ENCODE measurements around the gene PRLHR. TPM values are rescaled to one million over a fixed set of nuclear protein-coding genes. Genes with fewer than 3 reads are reported as not detected.

The PRLHR gene
- total and polyA plus RNA-seq, 2 of the 13 experiments (the other 11 are each of a cell fraction or from before 2014, with no cell fraction given): not detected

DNA sequence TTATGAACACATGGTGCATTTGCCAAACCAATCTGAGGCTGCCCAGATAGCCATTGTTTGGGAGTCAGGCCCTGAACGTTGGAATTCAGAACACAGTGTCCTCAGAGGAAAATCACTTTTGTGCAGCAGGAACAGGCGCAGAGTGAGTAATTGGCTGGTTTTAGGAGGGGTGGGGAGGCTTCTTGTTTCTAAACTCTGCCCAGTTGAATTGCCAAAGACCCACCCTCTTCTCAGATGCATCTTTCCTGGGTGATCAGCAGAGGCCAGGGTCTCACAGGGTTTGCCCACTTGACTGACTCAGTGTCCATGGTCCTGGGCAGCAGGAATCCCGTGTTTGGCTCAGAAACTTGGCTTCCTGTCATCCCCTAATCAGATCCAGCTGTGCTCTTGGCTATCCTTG lies 24.3 kb downstream of the PRLHR start (continued):
- TF ChIP-seq, protein P1, sequence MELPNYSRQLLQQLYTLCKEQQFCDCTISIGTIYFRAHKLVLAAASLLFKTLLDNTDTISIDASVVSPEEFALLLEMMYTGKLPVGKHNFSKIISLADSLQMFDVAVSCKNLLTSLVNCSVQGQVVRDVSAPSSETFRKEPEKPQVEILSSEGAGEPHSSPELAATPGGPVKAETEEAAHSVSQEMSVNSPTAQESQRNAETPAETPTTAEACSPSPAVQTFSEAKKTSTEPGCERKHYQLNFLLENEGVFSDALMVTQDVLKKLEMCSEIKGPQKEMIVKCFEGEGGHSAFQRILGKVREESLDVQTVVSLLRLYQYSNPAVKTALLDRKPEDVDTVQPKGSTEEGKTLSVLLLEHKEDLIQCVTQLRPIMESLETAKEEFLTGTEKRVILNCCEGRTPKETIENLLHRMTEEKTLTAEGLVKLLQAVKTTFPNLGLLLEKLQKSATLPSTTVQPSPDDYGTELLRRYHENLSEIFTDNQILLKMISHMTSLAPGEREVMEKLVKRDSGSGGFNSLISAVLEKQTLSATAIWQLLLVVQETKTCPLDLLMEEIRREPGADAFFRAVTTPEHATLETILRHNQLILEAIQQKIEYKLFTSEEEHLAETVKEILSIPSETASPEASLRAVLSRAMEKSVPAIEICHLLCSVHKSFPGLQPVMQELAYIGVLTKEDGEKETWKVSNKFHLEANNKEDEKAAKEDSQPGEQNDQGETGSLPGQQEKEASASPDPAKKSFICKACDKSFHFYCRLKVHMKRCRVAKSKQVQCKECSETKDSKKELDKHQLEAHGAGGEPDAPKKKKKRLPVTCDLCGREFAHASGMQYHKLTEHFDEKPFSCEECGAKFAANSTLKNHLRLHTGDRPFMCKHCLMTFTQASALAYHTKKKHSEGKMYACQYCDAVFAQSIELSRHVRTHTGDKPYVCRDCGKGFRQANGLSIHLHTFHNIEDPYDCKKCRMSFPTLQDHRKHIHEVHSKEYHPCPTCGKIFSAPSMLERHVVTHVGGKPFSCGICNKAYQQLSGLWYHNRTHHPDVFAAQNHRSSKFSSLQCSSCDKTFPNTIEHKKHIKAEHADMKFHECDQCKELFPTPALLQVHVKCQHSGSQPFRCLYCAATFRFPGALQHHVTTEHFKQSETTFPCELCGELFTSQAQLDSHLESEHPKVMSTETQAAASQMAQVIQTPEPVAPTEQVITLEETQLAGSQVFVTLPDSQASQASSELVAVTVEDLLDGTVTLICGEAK (IDR thresholded peaks at IDR 0.05): no peak
- TF ChIP-seq, protein P1 (CRISPR knock-in tag; IDR thresholded peaks at IDR 0.05): no peak
- no peak for TF ChIP-seq ZNF10 (CRISPR knock-in tag; IDR thresholded peaks at IDR 0.05; ENCODE audit: borderline replicate concordance, low read depth)
- no peak for TF ChIP-seq ZNF891 (CRISPR knock-in tag; IDR thresholded peaks at IDR 0.05)
- TF ChIP-seq KLF16 (CRISPR knock-in tag; IDR thresholded peaks at IDR 0.05): no peak
- TF ChIP-seq CC2D1A (CRISPR knock-in tag; IDR thresholded peaks at IDR 0.05): no peak
- TF ChIP-seq, protein P2, sequence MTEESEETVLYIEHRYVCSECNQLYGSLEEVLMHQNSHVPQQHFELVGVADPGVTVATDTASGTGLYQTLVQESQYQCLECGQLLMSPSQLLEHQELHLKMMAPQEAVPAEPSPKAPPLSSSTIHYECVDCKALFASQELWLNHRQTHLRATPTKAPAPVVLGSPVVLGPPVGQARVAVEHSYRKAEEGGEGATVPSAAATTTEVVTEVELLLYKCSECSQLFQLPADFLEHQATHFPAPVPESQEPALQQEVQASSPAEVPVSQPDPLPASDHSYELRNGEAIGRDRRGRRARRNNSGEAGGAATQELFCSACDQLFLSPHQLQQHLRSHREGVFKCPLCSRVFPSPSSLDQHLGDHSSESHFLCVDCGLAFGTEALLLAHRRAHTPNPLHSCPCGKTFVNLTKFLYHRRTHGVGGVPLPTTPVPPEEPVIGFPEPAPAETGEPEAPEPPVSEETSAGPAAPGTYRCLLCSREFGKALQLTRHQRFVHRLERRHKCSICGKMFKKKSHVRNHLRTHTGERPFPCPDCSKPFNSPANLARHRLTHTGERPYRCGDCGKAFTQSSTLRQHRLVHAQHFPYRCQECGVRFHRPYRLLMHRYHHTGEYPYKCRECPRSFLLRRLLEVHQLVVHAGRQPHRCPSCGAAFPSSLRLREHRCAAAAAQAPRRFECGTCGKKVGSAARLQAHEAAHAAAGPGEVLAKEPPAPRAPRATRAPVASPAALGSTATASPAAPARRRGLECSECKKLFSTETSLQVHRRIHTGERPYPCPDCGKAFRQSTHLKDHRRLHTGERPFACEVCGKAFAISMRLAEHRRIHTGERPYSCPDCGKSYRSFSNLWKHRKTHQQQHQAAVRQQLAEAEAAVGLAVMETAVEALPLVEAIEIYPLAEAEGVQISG (CRISPR knock-in tag; IDR thresholded peaks at IDR 0.05): no peak
- no peak for TF ChIP-seq RBM39 (IDR thresholded peaks at IDR 0.05; ENCODE audit: low read depth, low read length, poor library complexity, severe bottlenecking)
- TF ChIP-seq, protein P3, sequence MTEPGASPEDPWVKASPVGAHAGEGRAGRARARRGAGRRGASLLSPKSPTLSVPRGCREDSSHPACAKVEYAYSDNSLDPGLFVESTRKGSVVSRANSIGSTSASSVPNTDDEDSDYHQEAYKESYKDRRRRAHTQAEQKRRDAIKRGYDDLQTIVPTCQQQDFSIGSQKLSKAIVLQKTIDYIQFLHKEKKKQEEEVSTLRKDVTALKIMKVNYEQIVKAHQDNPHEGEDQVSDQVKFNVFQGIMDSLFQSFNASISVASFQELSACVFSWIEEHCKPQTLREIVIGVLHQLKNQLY (CRISPR knock-in tag; IDR thresholded peaks at IDR 0.05): no peak
- TF ChIP-seq RBM22 (optimal IDR thresholded peaks at IDR 0.05; ENCODE audit: low read length): no peak

Data from HepG2 (cell line).